Neural cell (in vitro differentiated cells): ENCODE measurements around the gene PRR12. TPM values are rescaled to one million over a fixed set of nuclear protein-coding genes. Genes with fewer than 3 reads are reported as not detected.

Experiments
- H2AFZ ChIP-seq: fragments of 200-600, 300-800 bp; sonication (generic), shearing (Covaris generic); 2 replicates; pipeline ENCODE4 v1.6.0; 2014; ENCODE audit warnings: low read depth, mild to moderate bottlenecking, antibody characterized with exemption, low read length, moderate library complexity
- H3F3A ChIP-seq: fragments of 200-600 bp; shearing (Covaris generic); 2 replicates; pipeline ENCODE4 v1.6.1; 2016; ENCODE audit warnings: mild to moderate bottlenecking, moderate library complexity, mixed read lengths, antibody characterized with exemption, low read length; ENCODE audit not compliant: insufficient read depth, poor library complexity, severe bottlenecking
- H3K27ac ChIP-seq: fragments of 200-600, 300-800 bp; sonication (generic), shearing (Covaris generic); 2 replicates; pipeline ENCODE4 v1.5.1; 2014; ENCODE audit warnings: mild to moderate bottlenecking, low read length, moderate library complexity
- H3K27me3 ChIP-seq: fragments of 300-800, 200-600 bp; sonication (generic), shearing (Covaris generic); 2 replicates; pipeline ENCODE4 v1.6.0; 2014; ENCODE audit warnings: mild to moderate bottlenecking, low read depth, low read length, moderate library complexity; ENCODE audit not compliant: insufficient read depth
- H3K36me3 ChIP-seq: fragments of 300-800, 200-600 bp; sonication (generic), shearing (Covaris generic); 2 replicates; pipeline ENCODE4 v1.5.1; 2014; ENCODE audit warnings: mild to moderate bottlenecking, antibody characterized with exemption, low read length, moderate library complexity; ENCODE audit not compliant: insufficient read depth
- H3K4me2 ChIP-seq: fragments of 300-800, 200-600 bp; sonication (generic), shearing (Covaris generic); 2 replicates; pipeline ENCODE4 v1.6.0; 2014; ENCODE audit warnings: mild to moderate bottlenecking, low read length
- H3K4me3 ChIP-seq: fragments of 300-800, 200-600 bp; sonication (generic), shearing (Covaris generic); 2 replicates; pipeline ENCODE4 v1.5.1; 2014; ENCODE audit warnings: mild to moderate bottlenecking, low read length, moderate library complexity
- H3K79me2 ChIP-seq: fragments of 200-600 bp; shearing (Covaris generic); replicated peaks from 2 replicates; pipeline ENCODE4 v1.6.0; 2014; ENCODE audit warnings: mild to moderate bottlenecking, low read length, moderate library complexity; ENCODE audit not compliant: insufficient read depth
- H3K9ac ChIP-seq: fragments of 300-800, 200-600 bp; sonication (generic), shearing (Covaris generic); 2 replicates; pipeline ENCODE4 v1.6.1; 2016; ENCODE audit warnings: mild to moderate bottlenecking, low read length, mixed read lengths
- H3K9me2 ChIP-seq: fragments of 200-600 bp; shearing (Covaris generic); 2 replicates; pipeline ENCODE4 v1.6.1; 2016; ENCODE audit warnings: mild to moderate bottlenecking, low read length, mixed read lengths; ENCODE audit not compliant: insufficient read depth
- H3K9me3 ChIP-seq: fragments of 200-600, 300-800 bp; sonication (generic), shearing (Covaris generic); 2 replicates; pipeline ENCODE4 v1.6.1; 2016; ENCODE audit warnings: mild to moderate bottlenecking, mixed run types, low read length, moderate library complexity, mixed read lengths
- H4K20me1 ChIP-seq: fragments of 200-600 bp; shearing (Covaris generic); 2 replicates; pipeline ENCODE4 v1.6.1; 2016; ENCODE audit warnings: mild to moderate bottlenecking, mixed run types; ENCODE audit not compliant: insufficient read depth
- EP300 ChIP-seq: fragments of 450-650 bp; conservative IDR thresholded peaks from 2 replicates; pipeline ENCODE4 v1.6.1; 2014; ENCODE audit warnings: antibody characterized with exemption, mild to moderate bottlenecking, moderate library complexity; ENCODE audit not compliant: poor library complexity, severe bottlenecking
- EZH2 ChIP-seq: fragments of 200-600, 300-800 bp; shearing (Covaris generic), sonication (generic); IDR thresholded peaks from 2 replicates; pipeline ENCODE4 v1.6.1; 2014; ENCODE audit warnings: antibody characterized with exemption, low read length, borderline replicate concordance, mild to moderate bottlenecking; ENCODE audit not compliant: insufficient read depth, poor library complexity, severe bottlenecking
- MXI1 ChIP-seq: fragments of 450-650 bp; conservative IDR thresholded peaks from 2 replicates; pipeline ENCODE4 v1.6.1; 2014; ENCODE audit warnings: antibody characterized with exemption, mild to moderate bottlenecking; ENCODE audit not compliant: poor library complexity, severe bottlenecking
- POLR2AphosphoS5 ChIP-seq: IDR thresholded peaks from 2 replicates; pipeline ENCODE4 v1.6.1; 2012
- RAD21 ChIP-seq: fragments of 450-650 bp; conservative IDR thresholded peaks from 2 replicates; pipeline ENCODE4 v1.6.1; 2014; ENCODE audit warnings: antibody characterized with exemption, mild to moderate bottlenecking, moderate library complexity
- SMC3 ChIP-seq: fragments of 450-650 bp; conservative IDR thresholded peaks from 2 replicates; pipeline ENCODE4 v1.6.1; 2014; ENCODE audit warnings: antibody characterized with exemption, mild to moderate bottlenecking, moderate library complexity; ENCODE audit not compliant: poor library complexity
- TAF1 ChIP-seq: IDR thresholded peaks from 2 replicates; pipeline ENCODE4 v1.6.1; 2012; ENCODE audit warnings: low read depth
- polyA plus RNA-seq: library from polyadenylated mRNA; depleted of rRNA; stranded (reverse); fragments of >200 nt; gene quantifications from 2 replicates; pipeline ENCODE4 v1.2.3, GENCODE V29; 2014
- TF ChIP-seq, protein P1 (sequence below): fragments of 450-650 bp; IDR thresholded peaks from 2 replicates; pipeline ENCODE4 v1.5.1; 2014; ENCODE audit warnings: antibody characterized with exemption, mild to moderate bottlenecking, moderate library complexity; ENCODE audit not compliant: poor library complexity, severe bottlenecking
- TF ChIP-seq, protein P2 (sequence below): IDR thresholded peaks from 2 replicates; pipeline ENCODE4 v1.6.1; 2012; ENCODE audit warnings: borderline replicate concordance

Gene PRR12
- polyA plus RNA-seq, 1 donor from 2014 or later, result 1.2 TPM

DNA sequence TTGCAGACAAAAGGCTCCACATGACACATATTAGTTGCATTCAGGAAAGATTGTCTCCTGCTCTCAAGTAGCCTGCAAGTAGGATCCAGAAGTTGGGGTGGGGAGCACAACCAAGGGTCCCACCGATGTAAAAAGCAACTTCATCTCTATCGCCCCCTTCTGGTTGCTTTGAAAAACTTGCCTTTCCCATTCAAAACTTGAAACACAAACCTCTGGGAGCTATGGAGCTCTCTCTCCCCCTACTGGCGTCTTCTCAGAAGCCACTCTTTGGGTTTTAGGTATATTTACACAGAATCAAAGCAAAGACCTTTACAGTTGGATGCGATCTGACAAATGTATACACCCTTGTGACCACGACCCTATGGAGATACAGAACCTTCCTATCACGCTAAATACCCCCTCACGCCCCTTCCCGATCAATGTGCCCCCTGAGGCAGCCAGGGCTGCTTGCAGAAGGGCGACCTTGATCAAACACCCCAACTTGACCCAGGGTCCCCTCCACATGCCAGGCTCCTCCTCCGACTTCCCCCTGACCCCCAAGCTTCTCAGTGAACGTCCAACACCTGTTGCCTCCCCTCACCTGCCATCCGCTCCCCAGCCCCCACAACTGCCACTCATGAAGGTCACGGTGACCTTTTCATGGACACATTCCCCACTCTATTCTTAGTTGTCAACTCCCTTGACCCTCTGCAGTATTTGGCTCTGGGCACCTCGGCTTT is 20.7 kb upstream of the PRR12 start:
- Histone ChIP-seq H3K9ac (no peak overlapping the region), H3K36me3 (no peaks in the 10 kb centered on the region), H4K20me1 (no peaks in the 10 kb centered on the region), H3K9me3 (no peaks in the 10 kb centered on the region), H3K4me3 (no peak overlapping the region), H3K4me2 (no peak overlapping the region), H3K79me2 (peaks cover 4% of the 10 kb centered on the region), H3K27me3 (no peaks in the 10 kb centered on the region), H2AFZ (no peak overlapping the region), H3K27ac (no peak overlapping the region), H3F3A (no peaks in the 10 kb centered on the region), H3K9me2 (no peaks in the 10 kb centered on the region)
- TF ChIP-seq, protein P1, sequence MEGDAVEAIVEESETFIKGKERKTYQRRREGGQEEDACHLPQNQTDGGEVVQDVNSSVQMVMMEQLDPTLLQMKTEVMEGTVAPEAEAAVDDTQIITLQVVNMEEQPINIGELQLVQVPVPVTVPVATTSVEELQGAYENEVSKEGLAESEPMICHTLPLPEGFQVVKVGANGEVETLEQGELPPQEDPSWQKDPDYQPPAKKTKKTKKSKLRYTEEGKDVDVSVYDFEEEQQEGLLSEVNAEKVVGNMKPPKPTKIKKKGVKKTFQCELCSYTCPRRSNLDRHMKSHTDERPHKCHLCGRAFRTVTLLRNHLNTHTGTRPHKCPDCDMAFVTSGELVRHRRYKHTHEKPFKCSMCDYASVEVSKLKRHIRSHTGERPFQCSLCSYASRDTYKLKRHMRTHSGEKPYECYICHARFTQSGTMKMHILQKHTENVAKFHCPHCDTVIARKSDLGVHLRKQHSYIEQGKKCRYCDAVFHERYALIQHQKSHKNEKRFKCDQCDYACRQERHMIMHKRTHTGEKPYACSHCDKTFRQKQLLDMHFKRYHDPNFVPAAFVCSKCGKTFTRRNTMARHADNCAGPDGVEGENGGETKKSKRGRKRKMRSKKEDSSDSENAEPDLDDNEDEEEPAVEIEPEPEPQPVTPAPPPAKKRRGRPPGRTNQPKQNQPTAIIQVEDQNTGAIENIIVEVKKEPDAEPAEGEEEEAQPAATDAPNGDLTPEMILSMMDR, result peak; percentile 88
- TF ChIP-seq, protein P2, sequence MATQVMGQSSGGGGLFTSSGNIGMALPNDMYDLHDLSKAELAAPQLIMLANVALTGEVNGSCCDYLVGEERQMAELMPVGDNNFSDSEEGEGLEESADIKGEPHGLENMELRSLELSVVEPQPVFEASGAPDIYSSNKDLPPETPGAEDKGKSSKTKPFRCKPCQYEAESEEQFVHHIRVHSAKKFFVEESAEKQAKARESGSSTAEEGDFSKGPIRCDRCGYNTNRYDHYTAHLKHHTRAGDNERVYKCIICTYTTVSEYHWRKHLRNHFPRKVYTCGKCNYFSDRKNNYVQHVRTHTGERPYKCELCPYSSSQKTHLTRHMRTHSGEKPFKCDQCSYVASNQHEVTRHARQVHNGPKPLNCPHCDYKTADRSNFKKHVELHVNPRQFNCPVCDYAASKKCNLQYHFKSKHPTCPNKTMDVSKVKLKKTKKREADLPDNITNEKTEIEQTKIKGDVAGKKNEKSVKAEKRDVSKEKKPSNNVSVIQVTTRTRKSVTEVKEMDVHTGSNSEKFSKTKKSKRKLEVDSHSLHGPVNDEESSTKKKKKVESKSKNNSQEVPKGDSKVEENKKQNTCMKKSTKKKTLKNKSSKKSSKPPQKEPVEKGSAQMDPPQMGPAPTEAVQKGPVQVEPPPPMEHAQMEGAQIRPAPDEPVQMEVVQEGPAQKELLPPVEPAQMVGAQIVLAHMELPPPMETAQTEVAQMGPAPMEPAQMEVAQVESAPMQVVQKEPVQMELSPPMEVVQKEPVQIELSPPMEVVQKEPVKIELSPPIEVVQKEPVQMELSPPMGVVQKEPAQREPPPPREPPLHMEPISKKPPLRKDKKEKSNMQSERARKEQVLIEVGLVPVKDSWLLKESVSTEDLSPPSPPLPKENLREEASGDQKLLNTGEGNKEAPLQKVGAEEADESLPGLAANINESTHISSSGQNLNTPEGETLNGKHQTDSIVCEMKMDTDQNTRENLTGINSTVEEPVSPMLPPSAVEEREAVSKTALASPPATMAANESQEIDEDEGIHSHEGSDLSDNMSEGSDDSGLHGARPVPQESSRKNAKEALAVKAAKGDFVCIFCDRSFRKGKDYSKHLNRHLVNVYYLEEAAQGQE, result no peak
- TF ChIP-seq SMC3, result peak; percentile 74
- no peak for TF ChIP-seq MXI1
- TF ChIP-seq RAD21, result peak; percentile 75

DNA sequence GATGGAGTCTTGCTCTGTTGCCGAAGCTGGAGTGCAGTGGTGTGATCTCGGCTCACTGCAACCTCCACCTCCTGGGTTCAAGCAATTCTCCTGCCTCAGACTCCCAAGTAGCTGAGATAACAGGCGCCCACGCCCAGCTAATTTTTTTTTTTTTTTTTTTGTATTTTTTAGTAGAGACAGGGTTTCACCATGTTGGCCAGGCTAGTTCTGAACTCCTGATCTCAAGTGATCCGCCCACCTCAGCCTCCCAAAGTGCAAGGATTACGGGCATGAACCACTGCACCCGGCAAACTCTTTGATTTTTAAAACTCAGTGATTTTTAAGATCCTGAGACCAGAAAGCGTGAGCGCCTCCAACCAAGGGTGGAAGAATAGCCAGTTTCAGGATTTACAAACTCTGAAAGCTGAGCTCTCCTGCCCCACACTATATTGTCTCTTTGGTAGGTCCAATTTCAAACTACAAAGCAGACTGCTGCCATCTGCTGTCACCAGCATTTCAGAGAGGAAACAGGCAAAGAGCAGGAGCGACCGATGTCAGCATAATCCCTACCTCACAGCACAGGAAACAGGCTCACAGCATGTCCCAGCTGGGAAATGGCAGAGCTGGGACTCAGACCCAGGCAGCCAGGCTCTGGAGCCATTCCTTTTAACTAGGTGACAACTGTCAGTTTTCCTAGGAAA is 19.8 kb upstream of the PRR12 start:
- Histone ChIP-seq H2AFZ (no peak overlapping the region), H3K4me3 (no peak overlapping the region), H3K27me3 (no peaks in the 10 kb centered on the region), H4K20me1 (no peaks in the 10 kb centered on the region), H3K4me2 (no peak overlapping the region), H3K79me2 (peaks cover 4% of the 10 kb centered on the region), H3K9me2 (no peaks in the 10 kb centered on the region), H3K9me3 (no peaks in the 10 kb centered on the region), H3F3A (no peaks in the 10 kb centered on the region), H3K9ac (no peak overlapping the region), H3K36me3 (no peaks in the 10 kb centered on the region), H3K27ac (no peak overlapping the region)
- TF ChIP-seq SMC3 (peak; percentile 13), EZH2 (no peak)

DNA sequence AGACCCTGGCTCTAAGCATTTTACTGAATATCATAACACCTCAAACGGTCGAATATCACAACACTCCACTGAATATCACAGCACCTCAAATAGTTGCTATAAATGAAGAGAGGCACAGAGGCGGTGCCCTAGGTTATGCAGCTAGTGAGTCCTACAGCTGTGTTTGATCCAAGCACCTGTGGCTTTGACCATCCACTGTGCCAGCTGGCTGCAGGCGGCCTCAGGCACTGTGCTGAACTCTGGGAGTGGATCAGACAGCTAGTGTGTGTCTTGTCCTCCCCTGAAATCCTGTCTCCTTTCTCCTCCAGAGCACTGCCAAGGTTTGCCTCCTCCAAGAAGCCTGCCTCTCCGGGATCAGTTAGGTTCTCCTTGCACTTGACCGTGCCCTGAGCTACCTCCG is 18.0 kb upstream of the PRR12 start:
- Histone ChIP-seq H3F3A (no peaks in the 10 kb centered on the region), H3K9me3 (no peaks in the 10 kb centered on the region), H3K9me2 (no peaks in the 10 kb centered on the region), H3K27me3 (no peaks in the 10 kb centered on the region), H2AFZ (no peak overlapping the region), H3K27ac (no peak overlapping the region), H4K20me1 (no peaks in the 10 kb centered on the region), H3K79me2 (peaks cover 15% of the 10 kb centered on the region), H3K36me3 (no peaks in the 10 kb centered on the region), H3K4me2 (no peak overlapping the region), H3K4me3 (no peak overlapping the region), H3K9ac (no peak overlapping the region)
- TF ChIP-seq MXI1, result no peak
- TF ChIP-seq EZH2, result no peak
- no peak for TF ChIP-seq EP300
- TF ChIP-seq, protein P2, result no peak
- no peak for TF ChIP-seq SMC3
- TF ChIP-seq POLR2AphosphoS5, result no peak
- TF ChIP-seq RAD21, result no peak
- TF ChIP-seq TAF1, result no peak
- TF ChIP-seq, protein P1, result no peak
